ENCODE results near the gene CISD1. TPM values are rescaled to one million over a fixed set of nuclear protein-coding genes. Genes with fewer than 3 reads are reported as not detected.

The CISD1 gene
- total RNA-seq, 4 donors from 2014 or later, result 30.8 to 46.3 (median 33.0) TPM

DNA sequence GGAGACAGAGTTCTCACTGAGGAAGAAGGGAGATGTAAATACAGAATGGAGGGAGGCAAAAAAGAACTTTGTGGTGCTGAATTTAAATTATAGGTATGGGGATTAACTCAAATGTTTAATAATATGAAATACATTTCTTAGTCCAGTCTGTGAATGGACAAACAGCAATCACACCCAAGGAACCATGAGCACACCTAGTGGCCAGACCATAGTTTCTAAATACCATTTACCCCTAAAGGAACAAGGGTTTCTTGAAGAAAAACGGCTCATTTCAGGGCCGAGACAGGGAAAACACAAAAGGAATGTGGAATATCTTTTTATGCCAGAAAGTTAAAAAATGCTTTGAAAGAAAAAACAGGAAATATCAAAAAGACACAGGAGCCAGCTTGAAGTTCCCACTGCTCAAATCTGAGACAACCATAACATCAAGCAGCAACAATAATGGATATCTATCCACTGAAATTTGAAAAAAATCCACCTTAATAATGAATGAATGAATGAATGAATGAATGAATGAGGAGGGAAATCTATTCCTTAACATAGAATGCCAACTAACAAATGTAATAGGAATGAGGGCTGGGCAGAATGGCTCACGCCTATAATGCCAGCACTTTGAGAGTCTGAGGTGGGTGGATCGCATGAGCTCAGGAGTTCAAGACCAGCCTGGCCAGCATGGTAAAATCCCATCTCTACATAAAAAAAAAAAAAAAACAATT, 9.8 kb upstream of the CISD1 start:
- no peak for TF ChIP-seq POLR2A (IDR thresholded peaks at IDR 0.05; ENCODE audit: low read depth)
- no peak for TF ChIP-seq EP300 (IDR thresholded peaks at IDR 0.05)
- TF ChIP-seq, protein P1, sequence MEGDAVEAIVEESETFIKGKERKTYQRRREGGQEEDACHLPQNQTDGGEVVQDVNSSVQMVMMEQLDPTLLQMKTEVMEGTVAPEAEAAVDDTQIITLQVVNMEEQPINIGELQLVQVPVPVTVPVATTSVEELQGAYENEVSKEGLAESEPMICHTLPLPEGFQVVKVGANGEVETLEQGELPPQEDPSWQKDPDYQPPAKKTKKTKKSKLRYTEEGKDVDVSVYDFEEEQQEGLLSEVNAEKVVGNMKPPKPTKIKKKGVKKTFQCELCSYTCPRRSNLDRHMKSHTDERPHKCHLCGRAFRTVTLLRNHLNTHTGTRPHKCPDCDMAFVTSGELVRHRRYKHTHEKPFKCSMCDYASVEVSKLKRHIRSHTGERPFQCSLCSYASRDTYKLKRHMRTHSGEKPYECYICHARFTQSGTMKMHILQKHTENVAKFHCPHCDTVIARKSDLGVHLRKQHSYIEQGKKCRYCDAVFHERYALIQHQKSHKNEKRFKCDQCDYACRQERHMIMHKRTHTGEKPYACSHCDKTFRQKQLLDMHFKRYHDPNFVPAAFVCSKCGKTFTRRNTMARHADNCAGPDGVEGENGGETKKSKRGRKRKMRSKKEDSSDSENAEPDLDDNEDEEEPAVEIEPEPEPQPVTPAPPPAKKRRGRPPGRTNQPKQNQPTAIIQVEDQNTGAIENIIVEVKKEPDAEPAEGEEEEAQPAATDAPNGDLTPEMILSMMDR (IDR thresholded peaks at IDR 0.05), result no peak
- no peak for TF ChIP-seq POLR2AphosphoS5 (IDR thresholded peaks at IDR 0.05)
- whole genome bisulfite sequencing, result 92% methylated on average over 4 of the region's 4 CpGs
- no peak for DNase-seq (ENCODE audit: extremely low spot score)
- intact Hi-C loops (cut with DNase I), result no loop called here
- Histone ChIP-seq H3K36me3 (no peaks in the 10 kb centered on the region), H3K9me3 (no peaks in the 10 kb centered on the region), H3K4me3 (no peak overlapping the region), H3K4me1 (no peaks in the 10 kb centered on the region), H3K27ac (replicated peaks in 1 of 4) (no peak overlapping the region), H3K27me3 (no peaks in the 10 kb centered on the region)

DNA sequence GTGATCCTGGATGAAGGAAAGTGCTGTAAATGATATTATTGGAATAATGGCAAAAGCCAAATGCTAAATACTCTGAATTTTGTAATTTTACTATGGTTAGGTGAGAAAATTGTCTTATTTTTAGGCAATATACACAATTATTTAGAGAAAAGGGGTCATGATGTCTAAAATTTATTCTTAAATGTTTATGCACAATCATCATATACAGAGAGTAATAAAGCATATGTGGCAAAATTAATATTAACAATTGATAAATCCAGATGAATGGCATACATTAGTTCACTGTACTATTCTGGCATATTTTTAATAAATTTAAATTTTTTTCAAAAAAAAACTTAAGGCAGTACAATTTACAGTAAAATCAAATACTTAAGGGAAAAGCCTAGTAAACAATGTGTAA, 8.6 kb upstream of the CISD1 start:
- H3K4me3 ChIP-seq, result no peak overlapping the region
- intact Hi-C loops (cut with DNase I), result no loop called here
- H3K27me3 ChIP-seq, result no peaks in the 10 kb centered on the region
- no peak overlapping the region for H3K27ac ChIP-seq (replicated peaks in 1 of 4)
- no peaks in the 10 kb centered on the region for H3K36me3 ChIP-seq
- DNase-seq (ENCODE audit: extremely low spot score), result no peak
- TF ChIP-seq POLR2A (IDR thresholded peaks at IDR 0.05; ENCODE audit: low read depth), result no peak
- TF ChIP-seq, protein P1 (IDR thresholded peaks at IDR 0.05), result no peak
- no peak for TF ChIP-seq EP300 (IDR thresholded peaks at IDR 0.05)
- no peak for TF ChIP-seq POLR2AphosphoS5 (IDR thresholded peaks at IDR 0.05)
- H3K9me3 ChIP-seq, result no peaks in the 10 kb centered on the region
- peaks cover 3 to 8% (median 5%) of the 10 kb centered on the region in 4 donors for H3K4me1 ChIP-seq

DNA sequence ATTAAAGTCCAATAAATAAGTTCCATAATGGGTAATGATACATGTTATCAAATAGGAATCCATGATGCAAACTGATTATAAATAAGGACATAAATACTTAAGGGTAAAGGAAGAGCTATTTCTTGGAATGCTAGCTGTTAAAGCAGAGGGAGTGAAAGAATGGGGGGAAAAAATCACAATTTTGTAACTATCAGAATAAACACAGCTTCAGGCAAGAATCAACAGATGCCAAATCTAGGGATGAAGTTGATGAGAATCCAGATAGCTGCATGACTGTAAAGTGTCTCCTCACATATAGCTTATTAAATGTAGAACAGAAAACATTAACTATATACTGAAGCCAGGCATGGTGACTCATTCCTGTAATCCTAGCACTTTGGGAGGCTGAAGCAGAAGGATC, 6.2 kb upstream of the CISD1 start:
- no peak overlapping the region for H3K27ac ChIP-seq (replicated peaks in 1 of 4)
- H3K4me1 ChIP-seq, result peaks cover 8 to 20% (median 18%) of the 10 kb centered on the region in 4 donors
- no peaks in the 10 kb centered on the region for H3K36me3 ChIP-seq
- intact Hi-C loops (cut with DNase I), result no loop called here
- no peak for DNase-seq (ENCODE audit: extremely low spot score)
- H3K4me3 ChIP-seq, result no peak overlapping the region
- H3K27me3 ChIP-seq, result no peaks in the 10 kb centered on the region
- H3K9me3 ChIP-seq, result no peaks in the 10 kb centered on the region
- TF ChIP-seq, protein P1 (IDR thresholded peaks at IDR 0.05), result no peak
- TF ChIP-seq EP300 (IDR thresholded peaks at IDR 0.05) (no peak), POLR2A (IDR thresholded peaks at IDR 0.05; ENCODE audit: low read depth) (no peak), POLR2AphosphoS5 (IDR thresholded peaks at IDR 0.05) (no peak)

DNA sequence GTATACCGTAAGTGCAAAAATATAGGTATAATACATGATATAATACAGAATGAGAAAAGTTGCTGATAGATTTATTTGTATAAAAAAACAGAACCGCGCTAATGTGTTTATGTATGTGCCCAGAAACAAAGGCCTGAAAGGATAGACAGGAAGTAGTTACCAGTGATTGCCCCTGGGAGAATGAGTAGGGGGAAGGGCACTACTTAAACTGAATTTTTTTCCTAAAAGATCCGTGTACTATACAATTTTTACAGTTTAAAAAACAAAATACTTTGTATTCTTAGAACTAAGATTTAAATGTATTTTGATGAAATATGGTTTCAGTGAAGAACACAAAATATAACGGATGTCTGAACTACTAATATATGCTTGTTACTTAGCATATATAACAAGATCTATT, 4.2 kb upstream of the CISD1 start:
- no peak overlapping the region for H3K27ac ChIP-seq (replicated peaks in 1 of 4)
- 73% methylated on average over 5 of the region's 5 CpGs for whole genome bisulfite sequencing
- TF ChIP-seq EP300 (IDR thresholded peaks at IDR 0.05), result no peak
- no peak for TF ChIP-seq POLR2AphosphoS5 (IDR thresholded peaks at IDR 0.05)
- TF ChIP-seq, protein P1 (IDR thresholded peaks at IDR 0.05), result no peak
- TF ChIP-seq POLR2A (IDR thresholded peaks at IDR 0.05; ENCODE audit: low read depth), result no peak
- no peak for DNase-seq (ENCODE audit: extremely low spot score)
- no peak overlapping the region for H3K4me3 ChIP-seq
- no peaks in the 10 kb centered on the region for H3K9me3 ChIP-seq
- intact Hi-C loops (cut with DNase I), result loop anchor here (5.0 kb wide), 1 partner anchor 498 kb away; no protein-coding TSS in a partner anchor
- H3K4me1 ChIP-seq, result peaks cover 8 to 25% (median 19%) of the 10 kb centered on the region in 4 donors
- no peaks in the 10 kb centered on the region for H3K27me3 ChIP-seq
- H3K36me3 ChIP-seq, result no peaks in the 10 kb centered on the region
